Measurements from ENCODE around the gene EZH1. TPM values are rescaled to one million over a fixed set of nuclear protein-coding genes. Genes with fewer than 3 reads are reported as not detected.

The EZH1 gene
- total RNA-seq, 1 experiment from 2014 or later = 17.7 TPM

GRCh38 chr17:42695500-42695899, 49.3 kb downstream of the EZH1 start:
- H3K27ac ChIP-seq (ENCODE audit: low read length) = no peak overlapping the region
- no peak for TF ChIP-seq CTCF (IDR thresholded peaks at IDR 0.05)
- no peak for TF ChIP-seq TCF7L2 (IDR thresholded peaks at IDR 0.05; ENCODE audit: low read depth, low read length)
- TF ChIP-seq REST (IDR thresholded peaks at IDR 0.05; ENCODE audit: insufficient read depth in 1 of 2, low read depth in 2 of 2, low read length in 1 of 2) = no peak
- TF ChIP-seq POLR2AphosphoS5 (IDR thresholded peaks at IDR 0.05; ENCODE audit: low read depth, low read length) = no peak
- TF ChIP-seq SIN3A (IDR thresholded peaks at IDR 0.05; ENCODE audit: borderline replicate concordance, insufficient read depth, low read depth, low read length) = no peak
- H3K4me1 ChIP-seq (ENCODE audit: control insufficient read depth, insufficient read depth, low read length) = no peaks in the 10 kb centered on the region
- no peaks in the 10 kb centered on the region for H3K9me3 ChIP-seq (ENCODE audit: control insufficient read depth, insufficient read depth, low read depth, low read length)
- ChIA-PET CTCF (no interaction called here), POLR2A (no interaction called here)
- BruUV-seq (replicated peaks) = no TSS peak
- H3K4me3 ChIP-seq (ENCODE audit: low read depth in 2 of 2, low read length in 2 of 2) = no peak overlapping the region
- intact Hi-C loops (cut with micrococcal nuclease; ENCODE audit: unreplicated experiment) = no loop called here
- no peaks in the 10 kb centered on the region for H3K36me3 ChIP-seq (ENCODE audit: control insufficient read depth, insufficient read depth, low read length)
- in situ Hi-C loops (cut with HindIII; ENCODE audit: low pct_unique_long_range_greater_than_20kb, low sequenced_read_pairs) = no loop called here
- no peaks in the 10 kb centered on the region for H3K27me3 ChIP-seq (ENCODE audit: control insufficient read depth, insufficient read depth, low read length)
- DNase-seq (ENCODE audit: low read depth, low spot score) (no peak), ATAC-seq (no peak)

GRCh38 chr17:42694524-42694923, 50.3 kb downstream of the EZH1 start:
- no peak for DNase-seq (ENCODE audit: low read depth, low spot score)

More at GRCh38 chr17:42694524-42694923, 50.3 kb downstream of the EZH1 start:
- H3K4me3 ChIP-seq (ENCODE audit: low read depth in 2 of 2, low read length in 2 of 2) = no peak overlapping the region
- H3K4me1 ChIP-seq (ENCODE audit: control insufficient read depth, insufficient read depth, low read length) = no peaks in the 10 kb centered on the region
- ChIA-PET CTCF (no interaction called here), POLR2A (no interaction called here)
- ATAC-seq = no peak
- BruUV-seq (replicated peaks) = no TSS peak
- intact Hi-C loops (cut with micrococcal nuclease; ENCODE audit: unreplicated experiment) (no loop called here), in situ Hi-C loops (cut with HindIII; ENCODE audit: low pct_unique_long_range_greater_than_20kb, low sequenced_read_pairs) (no loop called here)
- no peaks in the 10 kb centered on the region for H3K36me3 ChIP-seq (ENCODE audit: control insufficient read depth, insufficient read depth, low read length)
- H3K9me3 ChIP-seq (ENCODE audit: control insufficient read depth, insufficient read depth, low read depth, low read length) = no peaks in the 10 kb centered on the region
- TF ChIP-seq REST (IDR thresholded peaks at IDR 0.05; ENCODE audit: insufficient read depth in 1 of 2, low read depth in 2 of 2, low read length in 1 of 2) = no peak
- no peak for TF ChIP-seq CTCF (IDR thresholded peaks at IDR 0.05)
- no peak for TF ChIP-seq SIN3A (IDR thresholded peaks at IDR 0.05; ENCODE audit: borderline replicate concordance, insufficient read depth, low read depth, low read length)
- TF ChIP-seq TCF7L2 (IDR thresholded peaks at IDR 0.05; ENCODE audit: low read depth, low read length) = no peak
- TF ChIP-seq POLR2AphosphoS5 (IDR thresholded peaks at IDR 0.05; ENCODE audit: low read depth, low read length) = no peak
- no peaks in the 10 kb centered on the region for H3K27me3 ChIP-seq (ENCODE audit: control insufficient read depth, insufficient read depth, low read length)
- no peak overlapping the region for H3K27ac ChIP-seq (ENCODE audit: low read length)
